Sigmoid colon (tissue), 7 donors: ENCODE measurements around the gene RELN. TPM values are rescaled to one million over a fixed set of nuclear protein-coding genes. Genes with fewer than 3 reads are reported as not detected.

ENCODE experiments used
- DNase-seq: peaks from one replicate; pipeline ENCODE4 v3.0.0-alpha.2; 2019
- H3K27ac ChIP-seq, 4 donors: fragments of 200-600 bp; sonication (generic); one replicate each; pipeline ENCODE4 v1.5.1; 2016 to 2019; ENCODE audit warnings: mild to moderate bottlenecking in 1 of 4
- H3K27me3 ChIP-seq, 3 donors: fragments of 200-600 bp; sonication (generic); one replicate each; pipeline ENCODE4 v1.5.1; 2019; ENCODE audit warnings: mild to moderate bottlenecking in 1 of 3
- H3K36me3 ChIP-seq, 4 donors: fragments of 200-600 bp; sonication (generic); one replicate each; pipeline ENCODE4 v1.5.1; 2016 to 2019
- H3K4me1 ChIP-seq, 4 donors: fragments of 200-600 bp; sonication (generic); one replicate each; pipeline ENCODE4 v1.5.1; 2017 to 2019
- H3K4me3 ChIP-seq, 4 donors: fragments of 200-600 bp; sonication (generic); one replicate each; pipeline ENCODE4 v1.5.1; 2017 to 2019; ENCODE audit warnings: mild to moderate bottlenecking in 2 of 4, moderate library complexity in 1 of 4
- H3K9me3 ChIP-seq, 4 donors: fragments of 200-600 bp in 3 of 4; sonication (generic) in 3 of 4; one replicate each; pipeline versions ENCODE4 v1.5.1 to v1.6.1; 2013 to 2019
- EP300 ChIP-seq, 4 donors: sonication (generic); formaldehyde crosslinking; IDR thresholded peaks; one replicate each; pipeline ENCODE4 v1.6.1; 2017; ENCODE audit warnings: antibody characterized with exemption in 4 of 4
- POLR2A ChIP-seq, 2 donors: fragments of 450-650 bp; IDR thresholded peaks; one replicate each; pipeline ENCODE4 v1.6.1; 2016; ENCODE audit warnings: antibody characterized with exemption in 2 of 2, mild to moderate bottlenecking in 2 of 2, moderate library complexity in 2 of 2
- POLR2AphosphoS5 ChIP-seq, 4 donors: sonication (generic); formaldehyde crosslinking; IDR thresholded peaks; one replicate each; pipeline ENCODE4 v1.6.1; 2017; ENCODE audit warnings: antibody characterized with exemption in 4 of 4
- WGBS, 2 donors: extraction: QIAGEN DNeasy Blood & Tissue Kit; methylation state at CpG; one replicate each; pipeline ENCODE4 v1.1.7; 2013; 5-methylcytosine and 5-hydroxymethylcytosine counted together
- intact Hi-C: fragments of 100-400 bp; cut with DNase I; formaldehyde crosslinking; loops from one replicate; pipeline ENCODE4 v1.15.1; 2023
- polyA plus RNA-seq, 3 donors: library from polyadenylated mRNA; stranded (reverse); fragments of 200-250 nt; gene quantifications; one replicate each; pipeline ENCODE4 v1.2.3, GENCODE V29; 2013
- total RNA-seq, 4 donors: library from RNA; depleted of rRNA; stranded (reverse); fragments of >200 nt; gene quantifications; one replicate each; pipeline ENCODE4 v1.1.0, GENCODE V29; 2016
- TF ChIP-seq, protein P1 (sequence below), 4 experiments: fragments of 450-650 bp in 3 of 4; fragments of 200-600 bp in 1 of 4; IDR thresholded peaks; one replicate each; pipeline ENCODE4 v1.5.1; 2016 to 2019; ENCODE audit warnings: antibody characterized with exemption in 4 of 4, mild to moderate bottlenecking in 3 of 4, moderate library complexity in 2 of 4
- donor health status: healthy with polysubstance abuse.
- donor health status: Bipolar disorder and iron deficiency.
- donor health status: healthy.

The RELN gene
- total and polyA plus RNA-seq, 7 donors, result under 0.01 to 9.2 (median 4.3) TPM; not detected in 1

DNA sequence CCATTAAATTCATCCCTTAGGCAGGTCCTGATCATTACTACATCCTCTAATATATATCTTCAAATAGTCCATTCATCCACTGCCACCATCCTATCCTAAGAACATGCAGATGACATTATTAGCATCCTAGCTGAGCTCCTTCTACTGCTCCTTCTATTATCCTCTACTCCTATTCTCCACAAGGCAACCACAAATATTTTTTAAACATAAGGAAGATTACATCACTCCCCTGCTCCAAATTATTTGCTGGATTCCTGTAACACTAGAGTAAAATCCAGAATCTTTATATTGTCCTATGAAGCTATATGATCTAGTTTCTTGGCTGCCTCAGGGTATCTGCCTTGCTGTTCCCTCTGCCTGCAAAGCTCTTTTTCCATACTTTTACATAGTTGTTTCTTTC is 367.2 kb downstream of the RELN start:
- no peak overlapping the region for H3K4me3 ChIP-seq
- intact Hi-C loops, result no loop called here

DNA sequence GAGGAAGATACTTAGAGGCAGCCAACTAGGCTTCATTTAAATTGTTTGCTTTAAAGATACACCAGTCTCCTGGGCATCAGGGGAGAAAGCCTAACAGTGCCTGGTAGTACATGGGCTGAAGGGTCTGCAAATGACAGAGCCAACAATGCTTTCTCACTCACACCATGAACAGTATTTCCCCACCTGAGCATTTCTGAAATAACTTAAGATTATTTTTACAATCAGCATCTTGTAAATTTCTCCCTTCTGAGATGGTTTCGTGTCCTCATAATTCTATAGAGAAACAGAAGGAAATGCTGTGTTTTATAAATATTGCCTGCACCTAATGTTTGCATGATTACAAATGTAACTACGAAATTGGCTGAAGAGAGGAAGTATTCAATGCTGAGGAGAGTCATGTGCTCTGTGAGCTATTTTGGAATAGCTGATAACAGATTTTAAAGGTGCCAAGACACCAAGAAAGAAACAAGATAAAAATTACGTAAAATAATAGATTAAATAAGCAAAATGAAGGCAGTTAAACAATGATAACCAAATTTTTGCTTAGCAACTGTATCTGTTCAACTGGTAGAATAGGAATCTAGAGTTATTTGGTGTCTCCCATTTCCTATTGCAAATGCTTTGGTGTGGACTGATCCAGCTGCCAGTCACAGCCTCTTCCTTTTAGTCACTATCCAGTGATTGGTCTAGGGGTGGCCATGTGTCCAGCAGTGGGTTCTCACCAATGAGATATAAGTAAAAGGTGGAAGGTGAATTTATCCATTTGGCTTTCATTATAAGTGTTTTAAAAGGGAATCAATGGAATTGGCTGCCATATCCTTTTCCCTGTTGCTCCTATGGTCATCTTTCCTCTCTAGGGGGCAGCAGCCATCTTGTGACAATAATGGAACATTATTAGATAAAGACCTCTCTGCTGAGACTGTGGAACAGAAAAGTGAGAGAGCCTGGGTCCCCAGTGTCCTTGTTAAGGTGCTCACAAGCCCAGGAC is 375.5 kb downstream of the RELN start:
- Histone ChIP-seq H3K4me3 (no peak overlapping the region), H3K27ac (no peak overlapping the region), H3K36me3 (no peaks in the 10 kb centered on the region), H3K4me1 (no peaks in the 10 kb centered on the region), H3K9me3 (no peaks in the 10 kb centered on the region), H3K27me3 (no peaks in the 10 kb centered on the region)
- WGBS, 2 donors, result 43 to 47% methylated on average over 3 of the region's 3 CpGs
- TF ChIP-seq EP300 (IDR thresholded peaks at IDR 0.05) (no peak), POLR2AphosphoS5 (IDR thresholded peaks at IDR 0.05) (no peak), POLR2A (IDR thresholded peaks at IDR 0.05) (no peak)
- TF ChIP-seq, protein P1, sequence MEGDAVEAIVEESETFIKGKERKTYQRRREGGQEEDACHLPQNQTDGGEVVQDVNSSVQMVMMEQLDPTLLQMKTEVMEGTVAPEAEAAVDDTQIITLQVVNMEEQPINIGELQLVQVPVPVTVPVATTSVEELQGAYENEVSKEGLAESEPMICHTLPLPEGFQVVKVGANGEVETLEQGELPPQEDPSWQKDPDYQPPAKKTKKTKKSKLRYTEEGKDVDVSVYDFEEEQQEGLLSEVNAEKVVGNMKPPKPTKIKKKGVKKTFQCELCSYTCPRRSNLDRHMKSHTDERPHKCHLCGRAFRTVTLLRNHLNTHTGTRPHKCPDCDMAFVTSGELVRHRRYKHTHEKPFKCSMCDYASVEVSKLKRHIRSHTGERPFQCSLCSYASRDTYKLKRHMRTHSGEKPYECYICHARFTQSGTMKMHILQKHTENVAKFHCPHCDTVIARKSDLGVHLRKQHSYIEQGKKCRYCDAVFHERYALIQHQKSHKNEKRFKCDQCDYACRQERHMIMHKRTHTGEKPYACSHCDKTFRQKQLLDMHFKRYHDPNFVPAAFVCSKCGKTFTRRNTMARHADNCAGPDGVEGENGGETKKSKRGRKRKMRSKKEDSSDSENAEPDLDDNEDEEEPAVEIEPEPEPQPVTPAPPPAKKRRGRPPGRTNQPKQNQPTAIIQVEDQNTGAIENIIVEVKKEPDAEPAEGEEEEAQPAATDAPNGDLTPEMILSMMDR (IDR thresholded peaks at IDR 0.05), result no peak
- intact Hi-C loops, result no loop called here
- no peak for DNase-seq

More for the DNA sequence above, 367.2 kb downstream of the RELN start:
- no peak overlapping the region for H3K27ac ChIP-seq
- no peaks in the 10 kb centered on the region for H3K27me3 ChIP-seq
- H3K36me3 ChIP-seq, result no peaks in the 10 kb centered on the region
- H3K4me1 ChIP-seq, result no peaks in the 10 kb centered on the region
- TF ChIP-seq POLR2AphosphoS5 (IDR thresholded peaks at IDR 0.05), result no peak
- no peaks in the 10 kb centered on the region for H3K9me3 ChIP-seq
- DNase-seq, result no peak

DNA sequence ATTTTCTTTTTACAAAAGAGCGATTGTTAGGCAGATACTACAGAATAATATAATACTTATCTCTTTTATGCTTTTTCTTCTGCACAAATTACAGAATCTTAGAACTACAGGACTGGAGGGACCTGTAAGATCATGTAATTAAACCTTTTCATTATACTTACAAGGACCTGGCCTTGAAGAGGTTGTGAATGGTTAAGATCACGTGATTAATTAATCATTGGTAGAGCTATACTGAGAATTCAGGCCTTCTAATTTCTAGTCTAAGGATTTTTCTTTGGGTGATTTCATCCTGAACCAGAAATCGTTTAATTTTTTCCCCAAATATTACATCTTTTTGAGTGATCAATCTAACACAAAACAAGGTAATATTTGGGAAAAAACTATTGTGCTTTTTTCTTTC is 379.7 kb downstream of the RELN start:
- Histone ChIP-seq H3K27ac (no peak overlapping the region), H3K36me3 (no peaks in the 10 kb centered on the region), H3K27me3 (no peaks in the 10 kb centered on the region), H3K4me1 (no peaks in the 10 kb centered on the region), H3K9me3 (no peaks in the 10 kb centered on the region), H3K4me3 (no peak overlapping the region)
- 82 to 85% methylated on average over 3 of the region's 3 CpGs for WGBS, 2 donors
- TF ChIP-seq EP300 (IDR thresholded peaks at IDR 0.05) (no peak), POLR2AphosphoS5 (IDR thresholded peaks at IDR 0.05) (no peak), POLR2A (IDR thresholded peaks at IDR 0.05) (no peak)
- TF ChIP-seq, protein P1 (IDR thresholded peaks at IDR 0.05), result no peak
- intact Hi-C loops, result no loop called here
- DNase-seq, result no peak

DNA sequence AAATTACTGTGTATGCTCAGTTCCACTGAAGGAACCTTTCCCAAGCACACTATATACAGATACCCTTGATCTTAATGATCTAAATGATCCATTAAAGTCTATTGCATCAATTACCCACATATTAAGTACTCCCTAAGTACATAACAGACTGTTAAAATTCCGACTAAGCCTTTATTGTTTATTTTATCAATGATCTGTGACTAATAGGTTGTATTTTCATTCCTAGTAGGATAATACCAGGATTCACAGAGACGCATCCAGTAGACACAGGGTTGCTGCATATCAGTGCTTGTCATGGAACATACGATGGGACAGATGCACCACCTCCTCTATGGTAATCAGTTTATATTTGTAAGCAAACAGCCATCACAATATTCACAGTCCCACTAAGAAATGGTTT is 383.8 kb downstream of the RELN start:
- Histone ChIP-seq H3K27ac (no peak overlapping the region), H3K9me3 (no peaks in the 10 kb centered on the region), H3K27me3 (peaks cover 0 to 3% (median 0%) of the 10 kb centered on the region in 3 donors), H3K4me1 (no peaks in the 10 kb centered on the region), H3K36me3 (no peaks in the 10 kb centered on the region), H3K4me3 (no peak overlapping the region)
- no peak for DNase-seq
- TF ChIP-seq POLR2A (IDR thresholded peaks at IDR 0.05), result no peak
- TF ChIP-seq POLR2AphosphoS5 (IDR thresholded peaks at IDR 0.05), result no peak
- TF ChIP-seq EP300 (IDR thresholded peaks at IDR 0.05), result no peak
- intact Hi-C loops, result no loop called here
- WGBS, 2 donors, result 64 to 66% methylated on average over 3 of the region's 3 CpGs

DNA sequence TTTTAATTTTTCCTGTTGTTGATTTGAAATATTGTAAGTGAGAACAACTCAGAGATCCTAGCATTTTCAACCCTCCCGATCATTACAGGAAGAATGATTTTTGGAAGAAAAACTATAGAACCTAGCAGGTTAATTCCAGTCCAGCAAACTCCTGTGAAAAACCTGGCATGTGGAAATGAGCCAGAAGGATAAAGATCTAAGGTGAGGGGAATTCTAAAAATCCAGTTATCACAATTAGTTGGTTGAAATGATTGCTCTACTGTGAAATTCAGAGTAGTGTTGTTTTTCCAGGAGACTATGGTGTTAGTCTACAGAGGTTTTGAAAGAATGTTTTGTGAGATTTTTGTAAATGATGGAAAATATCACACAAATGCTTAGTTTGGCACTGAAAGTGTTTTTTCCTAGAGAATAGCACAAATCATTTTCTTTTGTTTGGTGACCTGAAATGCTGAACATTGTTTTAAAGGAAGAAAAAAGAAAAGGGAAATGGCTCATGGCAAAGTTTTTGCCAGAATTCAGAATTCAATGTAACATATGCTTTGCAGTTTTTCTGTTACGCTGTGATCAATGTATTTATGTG is 391.0 kb downstream of the RELN start:
- no peaks in the 10 kb centered on the region for H3K9me3 ChIP-seq
- H3K4me1 ChIP-seq, result no peaks in the 10 kb centered on the region
- DNase-seq, result no peak
- intact Hi-C loops, result no loop called here
- no peaks in the 10 kb centered on the region for H3K36me3 ChIP-seq
- H3K27me3 ChIP-seq, result peaks cover 0 to 3% (median 0%) of the 10 kb centered on the region in 3 donors
- H3K4me3 ChIP-seq, result no peak overlapping the region
- no peak overlapping the region for H3K27ac ChIP-seq
- 87 to 89% methylated on average over 2 of the region's 2 CpGs for WGBS, 2 donors
- TF ChIP-seq POLR2AphosphoS5 (IDR thresholded peaks at IDR 0.05), result no peak
- TF ChIP-seq POLR2A (IDR thresholded peaks at IDR 0.05), result no peak
- TF ChIP-seq EP300 (IDR thresholded peaks at IDR 0.05), result no peak
- TF ChIP-seq, protein P1 (IDR thresholded peaks at IDR 0.05), result no peak
